AG04450 (cell line): ENCODE measurements around the gene DCDC2C. TPM values are rescaled to one million over a fixed set of nuclear protein-coding genes. Genes with fewer than 3 reads are reported as not detected.

Experiments used
- CTCF ChIA-PET: fragments of 300-600, 350-600 bp; formaldehyde crosslinking; extraction: SDS; loops from one replicate; lab custom pipeline; 2022; ENCODE audit warnings: antibody characterized with exemption, inconsistent platforms; lab: Charles Lee
- POLR2A ChIA-PET: fragments of 350-600 bp; formaldehyde crosslinking; extraction: SDS; loops from one replicate; lab custom pipeline; 2021; ENCODE audit warnings: antibody characterized with exemption, inconsistent platforms; lab: Yijun Ruan, JAX
- DNase-seq: peaks from one replicate; pipeline ENCODE4 v3.0.0-alpha.2; 2011; ENCODE audit warnings: low read depth, low spot score
- H3K27ac ChIP-seq: one replicate; pipeline ENCODE4 v1.5.1; 2012; ENCODE audit warnings: low read depth, low read length, control low read depth
- H3K27me3 ChIP-seq: one replicate; pipeline ENCODE4 v1.6.0; 2012; ENCODE audit warnings: low read length; ENCODE audit not compliant: control insufficient read depth, insufficient read depth
- H3K4me3 ChIP-seq: 2 replicates; pipeline ENCODE4 v1.5.1; 2011; ENCODE audit warnings: mild to moderate bottlenecking, low read depth, low read length, control low read depth
- H3K9me3 ChIP-seq: 2 replicates; pipeline ENCODE4 v1.5.1; 2012; ENCODE audit warnings: low read length; ENCODE audit not compliant: control insufficient read depth, insufficient read depth
- polyA plus RNA-seq: library from polyadenylated mRNA; depleted of rRNA; stranded (reverse); fragments of >200 nt; gene quantifications from 2 replicates; pipeline ENCODE4 v1.2.3, GENCODE V29; 2011
- TF ChIP-seq, protein P1 (sequence below): IDR thresholded peaks from 2 replicates; pipeline ENCODE4 v1.5.1; 2011; ENCODE audit warnings: low read depth, low read length, control low read depth, inconsistent platforms

Gene DCDC2C
- polyA plus RNA-seq, 1 experiment: not detected

DNA sequence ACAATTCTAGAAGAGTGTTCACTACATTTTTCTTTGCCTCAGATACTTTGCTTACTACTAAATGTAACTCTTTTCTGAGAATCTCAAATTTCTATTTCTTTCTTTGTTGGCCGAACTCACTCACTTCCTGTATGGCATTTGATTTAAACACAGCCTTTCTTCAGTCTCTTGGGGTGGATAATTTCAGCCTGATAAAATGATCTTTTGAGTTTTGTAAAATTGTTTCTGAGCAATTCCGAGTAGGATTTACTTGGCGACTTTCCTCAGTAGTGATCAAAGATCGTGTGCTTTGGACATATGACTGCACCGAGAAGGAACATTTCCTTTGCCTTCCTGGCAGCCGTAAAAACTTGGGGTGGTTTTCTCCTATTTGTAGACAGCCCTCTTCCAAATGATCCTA lies 127.4 kb downstream of the DCDC2C start:
- TF ChIP-seq, protein P1, sequence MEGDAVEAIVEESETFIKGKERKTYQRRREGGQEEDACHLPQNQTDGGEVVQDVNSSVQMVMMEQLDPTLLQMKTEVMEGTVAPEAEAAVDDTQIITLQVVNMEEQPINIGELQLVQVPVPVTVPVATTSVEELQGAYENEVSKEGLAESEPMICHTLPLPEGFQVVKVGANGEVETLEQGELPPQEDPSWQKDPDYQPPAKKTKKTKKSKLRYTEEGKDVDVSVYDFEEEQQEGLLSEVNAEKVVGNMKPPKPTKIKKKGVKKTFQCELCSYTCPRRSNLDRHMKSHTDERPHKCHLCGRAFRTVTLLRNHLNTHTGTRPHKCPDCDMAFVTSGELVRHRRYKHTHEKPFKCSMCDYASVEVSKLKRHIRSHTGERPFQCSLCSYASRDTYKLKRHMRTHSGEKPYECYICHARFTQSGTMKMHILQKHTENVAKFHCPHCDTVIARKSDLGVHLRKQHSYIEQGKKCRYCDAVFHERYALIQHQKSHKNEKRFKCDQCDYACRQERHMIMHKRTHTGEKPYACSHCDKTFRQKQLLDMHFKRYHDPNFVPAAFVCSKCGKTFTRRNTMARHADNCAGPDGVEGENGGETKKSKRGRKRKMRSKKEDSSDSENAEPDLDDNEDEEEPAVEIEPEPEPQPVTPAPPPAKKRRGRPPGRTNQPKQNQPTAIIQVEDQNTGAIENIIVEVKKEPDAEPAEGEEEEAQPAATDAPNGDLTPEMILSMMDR: no peak
- CTCF ChIA-PET: interaction anchor here (1.0 to 2.1 kb wide), 2 partner anchors 43 to 93 kb away, joined by 3 to 6 read pairs; no protein-coding TSS in a partner anchor
- no peak for DNase-seq
- Histone ChIP-seq H3K4me3 (no peak overlapping the region), H3K27ac (no peak overlapping the region), H3K9me3 (no peaks in the 10 kb centered on the region), H3K27me3 (no peaks in the 10 kb centered on the region)
- POLR2A ChIA-PET: no interaction called here

DNA sequence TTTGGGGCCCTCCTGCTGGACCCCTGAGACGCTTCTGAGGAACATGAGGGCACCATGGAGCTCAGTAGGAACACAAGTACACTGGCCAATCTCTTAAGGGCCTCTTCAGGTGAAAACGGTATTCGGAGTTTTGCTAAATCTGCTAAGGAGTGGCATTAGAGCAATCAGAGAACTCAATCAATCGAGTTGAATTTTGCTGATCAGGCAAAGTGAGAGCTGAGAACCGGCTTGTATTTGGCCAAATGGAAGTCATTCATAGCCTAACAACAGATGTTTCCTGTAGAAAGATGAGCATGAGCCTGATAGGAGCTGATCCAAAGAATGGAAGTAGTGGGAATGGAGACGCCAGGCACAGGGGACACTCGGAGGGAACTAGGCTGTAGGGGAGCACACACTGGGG lies 133.7 kb downstream of the DCDC2C start:
- POLR2A ChIA-PET: no interaction called here
- Histone ChIP-seq H3K9me3 (peaks cover 3% of the 10 kb centered on the region; the same call in 1 of the 2 replicates), H3K27ac (no peak overlapping the region), H3K27me3 (no peaks in the 10 kb centered on the region), H3K4me3 (no peak overlapping the region)
- no peak for DNase-seq
- TF ChIP-seq, protein P1: no peak
- CTCF ChIA-PET: no interaction called here

- CTCF ChIA-PET: interaction anchor here (3.1 kb wide), 1 partner anchor 11 kb away, joined by 10 read pairs; no protein-coding TSS in a partner anchor
- TF ChIP-seq, protein P1: no peak
- DNase-seq: no peak
Measured at GRCh38 chr2:3838348-3838747, 135.0 kb downstream of the DCDC2C start.

DNA sequence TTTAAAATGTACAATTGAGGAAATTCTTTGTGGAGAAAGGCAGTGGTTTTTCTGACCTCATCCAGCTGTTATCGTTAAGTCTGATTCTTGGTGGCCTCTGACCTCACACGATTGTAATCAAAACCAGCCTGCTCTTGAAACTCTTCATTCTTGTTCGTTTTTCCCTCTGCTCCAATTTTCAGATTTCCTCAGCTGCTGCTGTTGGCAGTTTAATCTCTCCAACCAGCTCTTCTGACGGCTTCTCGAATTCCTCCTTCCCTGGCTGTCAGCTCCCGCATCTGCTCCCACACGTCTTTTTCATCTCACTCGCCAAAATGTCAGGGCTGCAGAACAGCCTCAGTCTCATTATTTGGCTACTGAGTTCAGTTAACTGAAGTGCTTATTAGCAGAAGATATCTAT lies 136.1 kb downstream of the DCDC2C start:
- H3K4me3 ChIP-seq: no peak overlapping the region
- CTCF ChIA-PET: interaction anchor here (1.4 to 3.1 kb wide), 2 partner anchors 12 to 111 kb away, joined by 3 to 10 read pairs; no protein-coding TSS in a partner anchor
- TF ChIP-seq, protein P1: no peak
- POLR2A ChIA-PET: no interaction called here
- H3K27me3 ChIP-seq: no peaks in the 10 kb centered on the region
- DNase-seq: no peak
- H3K27ac ChIP-seq: no peak overlapping the region
- peaks cover 8% of the 10 kb centered on the region for H3K9me3 ChIP-seq

More at GRCh38 chr2:3838348-3838747, 135.0 kb downstream of the DCDC2C start:
- H3K27ac ChIP-seq: no peak overlapping the region
- peaks cover 6% of the 10 kb centered on the region for H3K9me3 ChIP-seq
- no peak overlapping the region for H3K4me3 ChIP-seq
- H3K27me3 ChIP-seq: no peaks in the 10 kb centered on the region
- POLR2A ChIA-PET: no interaction called here

DNA sequence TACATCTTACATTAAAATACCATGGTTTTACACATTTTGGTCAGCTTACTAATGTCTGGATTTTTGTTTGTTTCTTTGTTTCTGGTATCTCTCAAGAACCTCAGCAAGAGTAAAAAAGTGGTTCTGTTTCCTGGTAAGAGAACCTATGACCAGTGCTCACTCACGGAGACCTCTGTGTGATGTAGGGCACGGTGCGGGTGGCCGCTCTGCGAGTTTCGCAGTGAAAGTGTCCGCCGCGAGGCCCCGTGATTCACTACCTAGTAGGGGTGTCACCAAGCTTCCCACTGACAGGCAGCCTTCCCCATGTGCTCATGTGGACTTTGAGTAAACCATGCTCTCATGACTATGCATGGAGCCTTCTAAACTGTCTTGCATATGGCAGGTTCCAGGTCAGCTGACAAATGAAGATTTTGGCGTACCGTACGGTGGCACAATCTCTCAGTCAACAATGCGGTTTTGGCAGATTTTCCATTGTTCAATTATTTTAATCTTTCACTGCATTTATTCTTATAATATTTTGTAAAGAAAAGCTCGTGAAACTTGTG lies 137.3 kb downstream of the DCDC2C start:
- Histone ChIP-seq H3K27me3 (no peaks in the 10 kb centered on the region), H3K4me3 (no peak overlapping the region), H3K27ac (no peak overlapping the region), H3K9me3 (peaks cover 8% of the 10 kb centered on the region)
- DNase-seq: no peak
- CTCF ChIA-PET: interaction anchor here (3.1 kb wide), 1 partner anchor 13 kb away, joined by 10 read pairs; no protein-coding TSS in a partner anchor
- TF ChIP-seq, protein P1: no peak
- POLR2A ChIA-PET: no interaction called here
